COLO829 (cell line): ENCODE measurements around the gene EIF6.

ENCODE experiments used
- DNase-seq: peaks from one replicate; pipeline ENCODE4 v3.0.0; 2012; ENCODE audit warnings: low spot score

Gene EIF6

DNA sequence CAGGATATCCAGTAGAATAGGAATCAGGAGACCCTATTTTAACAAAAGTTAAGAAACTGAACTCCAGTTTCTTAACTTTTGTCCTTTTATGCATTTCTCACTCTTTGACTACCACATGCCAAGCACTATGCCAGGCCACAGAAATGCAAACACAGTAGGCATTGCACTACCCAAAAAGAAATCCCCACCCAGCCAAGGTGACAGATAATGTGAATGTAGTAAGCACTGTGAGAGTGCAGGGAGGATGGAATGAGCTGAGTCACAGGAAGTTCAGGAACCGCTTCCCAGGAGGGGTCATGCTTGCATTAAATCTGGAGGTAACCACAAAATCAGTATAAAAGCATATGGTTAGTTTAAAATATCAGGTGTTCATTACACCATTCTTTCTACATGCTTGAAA lies 27.7 kb upstream of the EIF6 start:
- DNase-seq, result peak; percentile 60

GRCh38 chr20:35311822-35312221 lies 27.2 kb upstream of the EIF6 start:
- no peak for DNase-seq

- no peak for DNase-seq
Observed at GRCh38 chr20:35311409-35311808, 26.8 kb upstream of the EIF6 start.

- no peak for DNase-seq
Observed at GRCh38 chr20:35307666-35308653, 23.4 kb upstream of the EIF6 start.

- peak; percentile 69 for DNase-seq
Observed at GRCh38 chr20:35306931-35307517, 22.5 kb upstream of the EIF6 start.

DNA sequence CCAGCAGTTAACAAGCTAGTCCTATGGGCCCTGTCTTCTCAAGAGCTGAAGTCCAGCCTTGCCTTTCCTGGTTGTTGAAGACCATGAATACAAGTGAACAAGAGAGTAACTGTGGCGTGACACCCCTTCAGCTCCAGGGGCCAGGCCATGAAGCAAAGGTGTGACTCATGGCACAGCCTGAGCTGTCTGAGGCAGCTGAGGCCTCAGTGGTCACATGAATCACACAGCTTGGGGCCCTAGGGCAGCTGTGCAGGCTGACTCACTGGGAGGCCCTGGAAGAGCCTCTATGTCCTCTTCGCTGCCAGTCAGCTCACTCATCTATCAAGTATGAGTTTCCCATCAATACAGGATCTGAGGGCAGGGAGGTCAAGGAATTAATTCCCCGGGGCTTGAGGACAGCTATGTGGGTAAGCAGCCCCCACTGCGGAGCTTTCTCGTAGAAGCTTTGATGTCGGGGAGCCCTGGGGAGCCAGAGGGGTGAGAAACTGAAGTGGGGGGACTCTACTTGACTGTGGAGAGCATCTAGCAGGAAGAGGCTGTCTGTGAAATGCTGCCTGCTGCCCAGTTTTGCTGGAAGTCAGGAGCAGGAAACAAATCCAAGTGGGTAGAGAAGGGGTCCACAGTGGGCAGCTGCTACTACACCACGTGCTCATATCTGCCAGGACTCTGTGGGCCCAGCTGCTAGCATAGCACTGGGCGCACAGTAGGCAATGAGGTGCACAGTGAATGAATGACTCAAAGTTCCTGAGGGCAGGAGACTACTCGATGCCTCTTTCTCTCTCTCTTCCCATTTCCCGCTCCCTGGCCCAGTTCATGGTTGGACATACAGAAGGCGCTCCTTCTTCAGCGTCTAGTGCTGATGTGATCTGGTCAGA lies 21.3 kb upstream of the EIF6 start:
- DNase-seq, result peak; percentile 99

DNA sequence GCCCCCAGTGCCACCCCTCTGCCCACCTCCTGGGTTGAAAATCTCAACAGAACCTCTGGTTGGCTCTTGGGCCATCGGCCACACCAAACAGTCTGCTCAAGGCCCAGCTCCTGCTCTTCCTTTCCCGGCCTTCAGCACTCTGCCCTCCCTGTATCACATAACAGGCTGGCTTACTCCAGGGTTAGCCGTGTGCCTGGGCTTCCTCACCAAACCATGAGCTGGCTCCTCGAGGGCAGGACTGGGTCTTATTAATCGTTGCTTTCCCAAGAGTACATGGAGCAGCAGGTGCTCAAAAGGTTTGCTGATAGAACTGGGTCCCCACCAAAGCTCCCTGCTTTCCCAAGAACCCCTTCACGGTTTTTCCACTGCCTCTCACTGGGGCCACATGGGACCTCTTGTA lies 20.4 kb upstream of the EIF6 start:
- DNase-seq, result no peak

GRCh38 chr20:35303735-35304491 lies 19.3 kb upstream of the EIF6 start:
- peak; percentile 83 for DNase-seq

DNA sequence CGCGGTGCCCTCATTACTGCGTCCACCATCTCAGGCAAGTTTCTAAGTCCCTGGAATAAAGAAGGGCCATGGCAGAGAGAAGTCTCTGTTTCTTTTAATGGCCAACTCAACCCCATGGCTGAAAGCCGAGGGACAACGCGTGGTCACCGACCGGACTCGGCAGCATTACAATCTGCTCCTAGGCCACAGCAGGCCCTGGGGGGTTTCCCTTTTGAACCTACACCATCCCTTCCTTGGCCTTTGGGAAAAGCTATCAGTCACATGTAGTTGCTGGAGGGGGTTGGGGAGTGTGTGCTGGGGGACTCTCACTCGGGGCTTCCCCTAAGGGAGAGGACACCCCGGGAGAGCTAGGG lies 18.8 kb upstream of the EIF6 start:
- no peak for DNase-seq

GRCh38 chr20:35302421-35303335 lies 18.1 kb upstream of the EIF6 start:
- DNase-seq, result peak; percentile 48

DNA sequence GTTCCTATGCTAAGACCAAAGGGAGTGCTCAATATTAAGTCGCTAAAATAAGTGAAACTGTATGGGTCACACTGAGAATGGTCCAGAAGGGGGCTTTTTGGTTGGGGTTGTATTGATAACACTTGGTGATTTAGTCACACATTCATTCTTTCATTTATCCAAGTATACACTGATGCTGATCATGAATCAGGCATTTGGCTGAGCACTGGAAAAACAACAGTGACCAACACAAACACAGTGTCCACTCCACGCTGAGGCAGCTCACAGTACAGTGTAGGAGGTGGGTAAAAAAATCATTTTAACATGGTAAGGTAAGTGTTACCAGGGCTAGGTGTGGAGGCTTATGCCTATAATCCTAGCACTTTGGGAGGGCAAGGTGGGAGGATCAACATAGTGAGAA lies 16.9 kb upstream of the EIF6 start:
- no peak for DNase-seq

DNA sequence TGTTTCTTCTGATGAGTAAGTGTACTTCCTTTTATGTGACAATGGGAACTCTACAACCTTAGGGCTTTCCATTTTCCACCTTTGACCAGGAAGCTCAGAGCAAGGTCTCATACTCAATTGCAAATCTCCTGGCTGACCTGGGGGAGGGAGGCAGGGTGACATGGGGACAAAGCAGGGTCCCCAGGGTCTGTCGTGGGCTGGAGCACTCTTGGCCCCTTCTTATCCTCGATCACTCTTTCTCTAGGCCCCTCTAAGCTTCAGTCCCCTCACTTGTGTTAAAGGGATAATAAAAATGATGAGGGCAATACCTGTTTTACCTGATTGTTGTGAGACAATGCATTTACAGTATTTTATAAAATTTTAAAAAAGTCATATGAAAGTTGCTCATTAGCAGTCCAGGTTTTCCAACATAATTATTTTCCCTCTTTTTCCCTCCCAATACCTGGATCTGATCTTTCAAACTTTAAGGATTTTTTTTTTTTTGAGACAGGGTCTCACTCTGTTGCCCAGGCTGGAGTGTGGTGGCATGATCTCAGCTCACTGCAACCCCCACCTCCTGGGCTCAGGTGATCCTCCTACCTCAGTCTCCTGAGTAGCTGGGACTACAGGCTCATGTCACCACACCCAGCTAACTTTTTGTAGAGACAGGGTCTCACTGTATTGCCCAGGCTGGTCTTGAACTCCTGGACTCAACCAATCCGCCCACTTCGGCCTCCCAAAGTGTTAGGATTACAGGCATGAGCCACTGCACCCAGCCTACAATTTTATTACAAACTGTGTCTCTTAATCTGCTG lies 16.1 kb upstream of the EIF6 start:
- no peak for DNase-seq

- no peak for DNase-seq
Observed at GRCh38 chr20:35299780-35300179, 15.2 kb upstream of the EIF6 start.

DNA sequence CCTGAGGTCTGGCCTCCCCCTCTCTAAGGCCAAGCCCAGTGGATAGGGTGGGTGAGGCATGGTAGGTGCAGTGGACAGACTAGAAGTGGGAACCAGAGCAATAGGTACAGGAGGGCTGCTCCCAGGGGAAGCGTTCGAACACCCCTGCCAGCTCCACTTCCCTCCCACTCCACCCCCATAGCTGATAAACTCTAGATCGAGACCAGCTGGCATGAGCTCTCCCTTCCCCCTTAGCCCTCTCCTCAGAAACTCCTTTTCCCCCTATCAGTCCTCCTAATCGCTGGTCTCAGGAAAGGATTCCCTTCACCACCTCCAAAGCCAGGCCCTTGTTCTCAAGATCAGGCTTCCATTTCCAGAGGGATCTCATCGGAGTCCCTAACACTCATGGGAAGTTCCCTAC lies 13.7 kb upstream of the EIF6 start:
- DNase-seq, result no peak

- no peak for DNase-seq
Observed at GRCh38 chr20:35297740-35298139, 13.2 kb upstream of the EIF6 start.

DNA sequence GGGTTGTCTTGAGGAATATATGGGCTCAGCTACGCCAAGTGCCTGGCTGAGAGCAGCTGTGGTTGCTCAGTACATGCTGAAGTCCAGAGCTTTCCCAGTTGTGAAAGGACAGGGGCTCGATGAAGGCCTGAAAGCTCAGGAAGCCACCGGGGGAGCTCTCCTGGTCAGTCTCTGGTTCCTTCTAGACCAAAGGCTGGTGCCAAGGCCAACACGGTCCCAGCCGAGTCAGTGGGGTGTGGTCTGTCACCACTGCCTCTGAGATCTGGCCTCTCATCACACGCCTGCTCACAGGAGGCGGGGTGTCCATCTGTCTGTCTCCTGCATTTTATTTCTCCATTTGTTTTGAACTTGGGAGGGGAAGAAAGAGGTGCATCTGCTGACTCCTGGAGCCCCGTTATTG lies 12.6 kb upstream of the EIF6 start:
- DNase-seq, result no peak

DNA sequence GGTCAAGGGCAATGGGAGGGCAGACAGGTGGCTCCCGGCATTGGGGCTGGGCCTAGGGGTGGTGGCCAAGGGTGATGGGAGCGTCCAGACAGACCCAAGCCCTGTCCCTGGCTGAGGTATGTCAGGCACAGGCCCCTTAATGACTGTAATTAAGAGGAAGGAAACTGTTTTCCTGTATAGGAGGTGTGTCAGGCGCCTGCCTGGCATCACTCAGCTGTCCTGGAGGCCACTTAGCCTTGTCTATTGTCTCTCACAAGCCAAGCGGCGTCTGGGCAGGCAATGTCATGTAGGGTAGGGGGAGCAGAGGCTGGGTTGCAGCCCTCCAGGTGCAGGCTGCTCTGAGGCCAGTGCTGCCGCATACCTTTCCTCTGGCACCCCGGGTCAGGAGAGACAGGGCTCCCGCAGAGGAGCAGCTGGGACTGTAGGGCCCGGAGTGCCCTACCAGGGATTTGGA lies 11.6 kb upstream of the EIF6 start:
- no peak for DNase-seq

GRCh38 chr20:35295674-35296073 lies 11.1 kb upstream of the EIF6 start:
- no peak for DNase-seq

- no peak for DNase-seq
Observed at GRCh38 chr20:35295058-35295457, 10.5 kb upstream of the EIF6 start.

DNA sequence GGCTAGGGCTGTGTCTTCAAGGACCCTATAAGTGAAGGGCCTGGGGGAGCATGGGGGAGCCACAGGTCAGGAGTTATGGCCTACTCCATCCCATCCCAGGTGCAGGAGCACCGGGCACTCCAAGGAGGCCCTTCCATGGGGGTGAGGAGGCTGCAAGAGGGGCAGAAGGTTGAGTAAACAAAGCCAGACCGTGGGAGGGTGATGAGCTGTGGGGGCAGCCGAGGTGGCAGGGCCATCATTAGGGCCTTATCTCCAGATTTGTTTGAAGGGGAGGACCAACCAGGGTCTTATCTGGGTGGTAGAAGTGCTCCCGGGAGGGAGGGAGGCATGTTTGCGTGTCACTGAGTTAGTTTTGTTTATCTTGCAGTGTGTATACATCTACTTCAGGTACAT lies 9.7 kb upstream of the EIF6 start:
- no peak for DNase-seq
